Breast epithelium (tissue), 4 donors: ENCODE data around the gene ASTN2. TPM values are rescaled to one million over a fixed set of nuclear protein-coding genes. Genes with fewer than 3 reads are reported as not detected.

Source experiments
- DNase-seq, 2 donors: peaks; one replicate each; pipeline ENCODE4 v3.0.0-alpha.2; 2019; ENCODE audit warnings: low spot score in 2 of 2
- H3K27ac ChIP-seq, 2 donors: fragments of 200-600 bp; sonication (generic) in 1 of 2; one replicate each; pipeline ENCODE4 v1.5.1; 2016 to 2019; ENCODE audit warnings: mild to moderate bottlenecking in 1 of 2
- H3K27me3 ChIP-seq, 2 donors: fragments of 200-600 bp; sonication (generic) in 1 of 2; one replicate each; pipeline versions ENCODE4 v1.5.1 to v1.6.0; 2017 to 2019; ENCODE audit warnings: control low read depth in 1 of 2, mild to moderate bottlenecking in 1 of 2
- H3K36me3 ChIP-seq: fragments of 200-600 bp; one replicate; pipeline ENCODE4 v1.5.1; 2019
- H3K4me1 ChIP-seq, 2 donors: fragments of 200-600 bp; sonication (generic); one replicate each; pipeline ENCODE4 v1.5.1; 2016 to 2019; ENCODE audit warnings: control low read depth in 1 of 2
- H3K4me3 ChIP-seq, 3 donors: fragments of 200-600 bp; sonication (generic); 1 replicate in 2 of 3; 2 replicates in 1 of 3; pipeline ENCODE4 v1.5.1; 2016 to 2019; ENCODE audit warnings: mild to moderate bottlenecking in 3 of 3, moderate library complexity in 2 of 3
- H3K9me3 ChIP-seq, 2 donors: fragments of 200-600 bp; sonication (generic) in 1 of 2; one replicate each; pipeline ENCODE4 v1.5.1; 2016 to 2019; ENCODE audit warnings: control low read depth in 1 of 2
- CTCF ChIP-seq, 3 donors: fragments of 450-650 bp; IDR thresholded peaks; one replicate each; pipeline ENCODE4 v1.5.1; 2016 to 2017; ENCODE audit warnings: antibody characterized with exemption in 3 of 3, mild to moderate bottlenecking in 3 of 3, moderate library complexity in 3 of 3
- POLR2A ChIP-seq: fragments of 450-650 bp; IDR thresholded peaks from one replicate; pipeline ENCODE4 v1.6.1; 2016; ENCODE audit warnings: antibody characterized with exemption, mild to moderate bottlenecking, moderate library complexity
- POLR2AphosphoS5 ChIP-seq, 3 donors: sonication (generic); formaldehyde crosslinking; IDR thresholded peaks; one replicate each; pipeline ENCODE4 v1.6.1; 2017; ENCODE audit warnings: antibody characterized with exemption in 3 of 3
- intact Hi-C: fragments of 100-400 bp; cut with DNase I; formaldehyde crosslinking; loops from one replicate; pipeline ENCODE4 v1.15.1; 2023; ENCODE audit warnings: low total_unique reads
- total RNA-seq, 3 donors: library from RNA; depleted of rRNA; stranded (reverse); fragments of >200 nt; gene quantifications; one replicate each; pipeline ENCODE4 v1.1.0, GENCODE V29; 2016

ASTN2 gene
- total RNA-seq, 3 donors from 2014 or later = 9.1 to 13.8 (median 9.8) TPM

- no peaks in the 10 kb centered on the region for H3K9me3 ChIP-seq
- no peak for TF ChIP-seq POLR2A
- TF ChIP-seq POLR2AphosphoS5 (IDR thresholded peaks at IDR 0.05) = no peak
- no peak for TF ChIP-seq CTCF (IDR thresholded peaks at IDR 0.05)
- DNase-seq = no peak
Measured at GRCh38 chr9:116929621-116930020, 485.2 kb downstream of the ASTN2 start.

DNA sequence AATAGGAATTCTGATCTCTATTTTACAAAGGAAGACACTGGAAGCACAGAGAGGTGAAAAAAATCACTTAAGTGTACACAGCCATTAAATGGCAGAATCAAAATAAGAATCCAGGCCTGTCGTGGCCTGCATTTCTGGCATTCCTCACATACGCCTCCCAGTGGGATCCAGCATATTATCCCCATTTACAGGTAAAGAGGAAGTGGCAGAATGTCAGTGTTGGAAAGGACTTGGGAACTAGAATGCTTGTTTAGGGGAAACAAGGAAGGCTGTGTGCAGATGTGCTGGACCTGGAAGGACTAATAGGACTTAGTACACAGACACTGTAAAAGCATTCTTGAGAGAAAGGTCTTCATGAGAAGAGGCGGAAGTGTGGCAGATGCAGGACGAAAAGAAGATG is 486.0 kb downstream of the ASTN2 start:
- TF ChIP-seq POLR2A = no peak
- no peak for DNase-seq
- H3K9me3 ChIP-seq = no peaks in the 10 kb centered on the region
- H3K27me3 ChIP-seq = no peaks in the 10 kb centered on the region
- H3K4me1 ChIP-seq = no peaks in the 10 kb centered on the region
- no peaks in the 10 kb centered on the region for H3K36me3 ChIP-seq
- H3K4me3 ChIP-seq = no peak overlapping the region
- intact Hi-C loops = no loop called here
- no peak overlapping the region for H3K27ac ChIP-seq

More at GRCh38 chr9:116929621-116930020, 485.2 kb downstream of the ASTN2 start:
- no peaks in the 10 kb centered on the region for H3K36me3 ChIP-seq
- no peak overlapping the region for H3K27ac ChIP-seq
- intact Hi-C loops = no loop called here
- no peaks in the 10 kb centered on the region for H3K27me3 ChIP-seq
- H3K4me1 ChIP-seq = no peaks in the 10 kb centered on the region
- H3K4me3 ChIP-seq = no peak overlapping the region

DNA sequence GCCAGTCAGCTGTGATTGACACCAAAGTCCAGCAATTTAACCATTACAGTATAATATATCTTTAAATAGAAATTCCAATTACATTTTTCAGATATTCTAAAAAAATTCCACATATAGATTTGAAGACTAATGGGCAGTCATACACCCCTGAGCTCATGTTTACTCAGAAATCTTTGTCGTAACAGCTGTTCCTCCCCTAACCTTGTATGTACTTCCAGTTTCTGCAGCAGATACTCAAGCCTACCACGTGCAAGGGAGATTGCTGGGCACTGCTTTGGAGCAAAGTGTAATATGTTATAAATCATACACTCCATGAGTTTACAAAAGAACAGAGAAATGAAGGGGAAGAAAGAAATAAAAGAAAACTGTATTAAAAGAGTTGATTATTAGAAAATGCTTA is 486.6 kb downstream of the ASTN2 start:
- Histone ChIP-seq H3K27me3 (no peaks in the 10 kb centered on the region), H3K4me1 (no peaks in the 10 kb centered on the region), H3K9me3 (no peaks in the 10 kb centered on the region), H3K36me3 (no peaks in the 10 kb centered on the region), H3K4me3 (no peak overlapping the region), H3K27ac (no peak overlapping the region)
- TF ChIP-seq POLR2A (no peak), CTCF (IDR thresholded peaks at IDR 0.05) (no peak), POLR2AphosphoS5 (IDR thresholded peaks at IDR 0.05) (no peak)
- DNase-seq = no peak
- intact Hi-C loops = no loop called here

- H3K27ac ChIP-seq = no peak overlapping the region
- H3K4me1 ChIP-seq = no peaks in the 10 kb centered on the region
- TF ChIP-seq POLR2AphosphoS5 (IDR thresholded peaks at IDR 0.05) (no peak), CTCF (IDR thresholded peaks at IDR 0.05) (no peak), POLR2A (no peak)
- H3K36me3 ChIP-seq = no peaks in the 10 kb centered on the region
- no peak for DNase-seq
- no peaks in the 10 kb centered on the region for H3K9me3 ChIP-seq
- no peak overlapping the region for H3K4me3 ChIP-seq
- H3K27me3 ChIP-seq = no peaks in the 10 kb centered on the region
- intact Hi-C loops = no loop called here
Measured at GRCh38 chr9:116927726-116928125, 487.1 kb downstream of the ASTN2 start.

DNA sequence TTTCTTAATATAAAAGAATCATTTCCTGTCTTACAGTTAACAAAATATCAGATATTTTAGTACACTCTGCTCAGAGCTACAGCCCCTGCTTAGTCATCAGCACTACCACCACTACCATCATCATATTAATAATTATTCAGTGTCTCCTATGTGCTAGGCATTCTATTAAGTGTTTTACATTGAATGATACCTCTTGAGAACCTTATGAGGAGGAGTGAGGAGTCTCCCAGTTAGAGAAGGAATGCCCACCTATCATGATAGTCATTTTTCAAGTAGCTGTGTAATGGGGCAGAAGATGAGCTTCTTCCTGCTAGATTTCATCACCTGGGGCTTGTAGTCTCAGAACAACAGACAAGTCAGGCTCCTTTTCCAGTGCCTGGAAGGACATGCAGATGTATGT is 489.7 kb downstream of the ASTN2 start:
- H3K36me3 ChIP-seq = no peaks in the 10 kb centered on the region
- H3K4me3 ChIP-seq = no peak overlapping the region
- no peaks in the 10 kb centered on the region for H3K9me3 ChIP-seq
- intact Hi-C loops = no loop called here
- H3K4me1 ChIP-seq = no peaks in the 10 kb centered on the region
- H3K27me3 ChIP-seq = no peaks in the 10 kb centered on the region
- H3K27ac ChIP-seq = no peak overlapping the region
- DNase-seq = no peak
- TF ChIP-seq POLR2A (no peak), CTCF (IDR thresholded peaks at IDR 0.05) (no peak), POLR2AphosphoS5 (IDR thresholded peaks at IDR 0.05) (no peak)
